ENCODE data around the gene PLAGL1. TPM values are rescaled to one million over a fixed set of nuclear protein-coding genes. Genes with fewer than 3 reads are reported as not detected.
A peak's percentile ranks its signal among the peaks of the same experiment; 100 is the strongest.

Gene PLAGL1
- total RNA-seq: 1 to 10 TPM in 5 of 6 experiments, under 1 TPM in 1; 0.74 to 3.2 (median 1.6) TPM
- long read RNA-seq: 0 reads

- no peak within 1 kb of the TSS for H3K27ac ChIP-seq
- TF ChIP-seq POLR2A (IDR thresholded peaks at IDR 0.05): peak; percentile 28
- TF ChIP-seq CTCF (IDR thresholded peaks at IDR 0.05): no peak
- H3K4me3 ChIP-seq: peak within 1 kb of the TSS; percentile 27 to 42 (median 28)
- intact Hi-C loops (cut with DNase I): no loop called here
- no peaks in the 10 kb centered on the region for H3K4me1 ChIP-seq
- no peaks in the 10 kb centered on the region for H3K9me3 ChIP-seq
- DNase-seq: peak; percentile 49 to 63 (median 58)
- 40% methylated on average over 16 of the region's 75 CpGs for WGBS (ENCODE audit: insufficient coverage, low coverage, low lambda C conversion rate, missing lambda C conversion rate)
- no peaks in the 10 kb centered on the region for H3K36me3 ChIP-seq
- H3K27me3 ChIP-seq: no peaks in the 10 kb centered on the region
- ATAC-seq: peak; percentile 67 to 90 (median 84)
These were observed at the start of gene PLAGL1 for GRCh38 chr6:144008120-144008811. Gene PLAGL1 (minus strand): TSS chr6:144008259. CDS start chr6:143948136, 60,123 bp downstream.

GRCh38 chr6:144055121-144055931 lies 47.3 kb upstream of the PLAGL1 start:
- WGBS (ENCODE audit: insufficient coverage, low coverage, low lambda C conversion rate, missing lambda C conversion rate): 67% methylated on average over 6 of the region's 6 CpGs
- H3K4me1 ChIP-seq: no peaks in the 10 kb centered on the region
- no peak overlapping the region for H3K27ac ChIP-seq
- H3K9me3 ChIP-seq: no peaks in the 10 kb centered on the region
- H3K4me3 ChIP-seq: no peak overlapping the region
- no peaks in the 10 kb centered on the region for H3K36me3 ChIP-seq
- intact Hi-C loops (cut with DNase I): no loop called here
- H3K27me3 ChIP-seq: no peaks in the 10 kb centered on the region
- ATAC-seq: peak in 3 of 4 donors; percentile 31 to 64 (median 53)
- DNase-seq: no peak
- no peak for TF ChIP-seq CTCF (IDR thresholded peaks at IDR 0.05)
- TF ChIP-seq POLR2A (IDR thresholded peaks at IDR 0.05): no peak

GRCh38 chr6:144053601-144054000 lies 45.5 kb upstream of the PLAGL1 start:
- DNase-seq (no peak), ATAC-seq (no peak)
- H3K36me3 ChIP-seq: no peaks in the 10 kb centered on the region
- intact Hi-C loops (cut with DNase I): no loop called here
- 54% methylated on average over 3 of the region's 3 CpGs for WGBS (ENCODE audit: insufficient coverage, low coverage, low lambda C conversion rate, missing lambda C conversion rate)
- no peak overlapping the region for H3K4me3 ChIP-seq
- H3K27ac ChIP-seq: no peak overlapping the region
- H3K4me1 ChIP-seq: no peaks in the 10 kb centered on the region
- H3K27me3 ChIP-seq: no peaks in the 10 kb centered on the region
- no peak for TF ChIP-seq POLR2A (IDR thresholded peaks at IDR 0.05)
- no peak for TF ChIP-seq CTCF (IDR thresholded peaks at IDR 0.05)
- no peaks in the 10 kb centered on the region for H3K9me3 ChIP-seq

- intact Hi-C loops (cut with DNase I): no loop called here
- no peak for TF ChIP-seq POLR2A (IDR thresholded peaks at IDR 0.05)
- TF ChIP-seq CTCF (IDR thresholded peaks at IDR 0.05): no peak
- ATAC-seq: no peak
- Histone ChIP-seq H3K27me3 (no peaks in the 10 kb centered on the region), H3K4me3 (no peak overlapping the region), H3K4me1 (no peaks in the 10 kb centered on the region), H3K9me3 (no peaks in the 10 kb centered on the region), H3K36me3 (no peaks in the 10 kb centered on the region), H3K27ac (no peak overlapping the region)
- no peak for DNase-seq
These were observed 44.4 kb upstream of the PLAGL1 start for GRCh38 chr6:144052488-144052887.
